Skeletal muscle tissue (tissue), 4 donors: ENCODE data around the gene OR2F1. TPM values are rescaled to one million over a fixed set of nuclear protein-coding genes. Genes with fewer than 3 reads are reported as not detected.
A peak's percentile ranks its signal among the peaks of the same experiment; 100 is the strongest.

ENCODE experiments used
- H3K27ac ChIP-seq: one replicate; pipeline ENCODE4 v1.7.0; 2013; ENCODE audit warnings: mild to moderate bottlenecking, low read depth, low read length, inconsistent platforms
- H3K27me3 ChIP-seq, 3 donors: one replicate each; pipeline ENCODE4 v1.7.0; 2013; ENCODE audit warnings: low read length in 3 of 3; ENCODE audit not compliant: control insufficient read depth in 3 of 3, insufficient read depth in 3 of 3
- H3K36me3 ChIP-seq, 3 donors: one replicate each; pipeline ENCODE4 v1.7.0; 2013; ENCODE audit warnings: low read length in 3 of 3; ENCODE audit not compliant: control insufficient read depth in 3 of 3, insufficient read depth in 3 of 3
- H3K4me1 ChIP-seq, 3 donors: one replicate each; pipeline ENCODE4 v1.7.0; 2013; ENCODE audit warnings: low read length in 3 of 3, mild to moderate bottlenecking in 3 of 3; ENCODE audit not compliant: control insufficient read depth in 3 of 3, insufficient read depth in 3 of 3
- H3K4me3 ChIP-seq, 3 donors: one replicate each; pipeline ENCODE4 v1.7.0; 2013; ENCODE audit warnings: low read length in 3 of 3
- H3K9ac ChIP-seq, 3 donors: one replicate each; pipeline ENCODE4 v1.7.0; 2013; ENCODE audit warnings: low read length in 3 of 3, mild to moderate bottlenecking in 3 of 3, moderate library complexity in 2 of 3, low read depth in 1 of 3
- H3K9me3 ChIP-seq, 3 donors: one replicate each; pipeline ENCODE4 v1.7.0; 2013; ENCODE audit warnings: low read length in 3 of 3; ENCODE audit not compliant: control insufficient read depth in 3 of 3
- total RNA-seq: library from RNA; depleted of rRNA; stranded (reverse); fragments of >200 nt; gene quantifications from one replicate; pipeline ENCODE4 v1.2.3, GENCODE V29; 2014
- donor health status: Osteomylitis.

Gene OR2F1
- not detected for total RNA-seq

GRCh38 chr7:143954544-143954943 lies at the start of gene OR2F1:
Gene OR2F1, plus strand, starts transcription at chr7:143954844. Its CDS starts 5,127 bp downstream, at chr7:143959971.
- no peaks in the 10 kb centered on the region for H3K4me1 ChIP-seq
- no peaks in the 10 kb centered on the region for H3K36me3 ChIP-seq
- H3K4me3 ChIP-seq, result no peak within 1 kb of the TSS
- no peak within 1 kb of the TSS for H3K9ac ChIP-seq
- H3K27me3 ChIP-seq, result no peaks in the 10 kb centered on the region
- H3K9me3 ChIP-seq, result no peaks in the 10 kb centered on the region
- H3K27ac ChIP-seq, result no peak within 1 kb of the TSS

DNA sequence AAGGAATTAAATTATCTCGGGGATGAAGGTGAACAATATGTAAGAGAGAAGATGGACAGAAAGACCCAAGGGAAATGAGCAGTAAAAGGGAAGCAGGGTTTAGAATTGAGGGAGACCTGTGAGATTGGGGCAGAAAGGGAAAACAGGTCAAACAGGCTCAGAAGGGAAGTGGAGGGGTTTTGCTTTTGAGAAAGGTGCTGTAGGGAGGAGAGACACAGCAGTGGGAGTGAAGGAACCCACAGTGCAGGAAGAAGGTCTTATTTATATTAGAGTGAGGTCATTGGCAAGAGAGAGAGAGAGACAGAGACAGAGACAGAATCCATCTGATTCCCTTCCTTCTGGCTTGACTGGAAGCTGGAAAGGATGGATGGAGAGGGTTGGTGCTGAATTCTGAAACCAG lies 49.1 kb upstream of the OR2F1 start:
- Histone ChIP-seq H3K27me3 (no peaks in the 10 kb centered on the region), H3K4me3 (no peak overlapping the region), H3K27ac (peak overlapping the region; percentile 41), H3K9ac (peak overlapping the region in 1 of 3 donors; percentile 18), H3K36me3 (no peaks in the 10 kb centered on the region), H3K4me1 (peaks cover 12 to 16% (median 13%) of the 10 kb centered on the region in 3 donors), H3K9me3 (no peaks in the 10 kb centered on the region)

DNA sequence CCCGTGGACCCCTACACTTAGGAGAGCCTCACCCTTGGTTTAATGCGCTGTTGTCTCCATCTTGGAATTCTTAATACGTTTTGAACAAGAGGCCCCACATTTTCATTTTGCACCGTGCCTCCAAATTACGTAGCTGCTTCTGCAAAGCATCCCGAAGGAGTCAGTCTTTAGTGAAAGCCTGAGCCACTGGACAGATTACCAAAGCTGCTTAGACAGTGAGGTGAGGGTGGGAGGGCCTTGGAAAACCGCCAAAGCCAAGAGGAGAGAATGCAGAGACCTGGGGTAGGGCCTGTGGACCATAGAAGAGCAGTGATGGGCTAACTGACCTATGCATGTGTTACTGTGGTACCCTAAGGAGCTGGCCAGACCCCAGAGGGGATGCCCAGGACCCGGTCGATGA lies 48.5 kb upstream of the OR2F1 start:
- H3K27me3 ChIP-seq, result no peaks in the 10 kb centered on the region
- no peak overlapping the region for H3K27ac ChIP-seq
- H3K9me3 ChIP-seq, result no peaks in the 10 kb centered on the region

GRCh38 chr7:143906895-143907294 lies 47.7 kb upstream of the OR2F1 start:
- Histone ChIP-seq H3K4me3 (no peak overlapping the region), H3K36me3 (no peaks in the 10 kb centered on the region), H3K9me3 (no peaks in the 10 kb centered on the region), H3K27ac (no peak overlapping the region), H3K27me3 (no peaks in the 10 kb centered on the region), H3K4me1 (peaks cover 4 to 13% (median 7%) of the 10 kb centered on the region in 3 donors), H3K9ac (no peak overlapping the region)

More for the DNA sequence above, 48.5 kb upstream of the OR2F1 start:
- no peaks in the 10 kb centered on the region for H3K36me3 ChIP-seq
- H3K4me3 ChIP-seq, result no peak overlapping the region
- no peak overlapping the region for H3K9ac ChIP-seq
- peaks cover 6 to 13% (median 7%) of the 10 kb centered on the region in 3 donors for H3K4me1 ChIP-seq

GRCh38 chr7:143908120-143908519 lies 46.5 kb upstream of the OR2F1 start:
- Histone ChIP-seq H3K27me3 (no peaks in the 10 kb centered on the region), H3K4me1 (peaks cover 4 to 13% (median 7%) of the 10 kb centered on the region in 3 donors), H3K36me3 (no peaks in the 10 kb centered on the region), H3K27ac (no peak overlapping the region), H3K4me3 (no peak overlapping the region), H3K9ac (no peak overlapping the region), H3K9me3 (no peaks in the 10 kb centered on the region)

DNA sequence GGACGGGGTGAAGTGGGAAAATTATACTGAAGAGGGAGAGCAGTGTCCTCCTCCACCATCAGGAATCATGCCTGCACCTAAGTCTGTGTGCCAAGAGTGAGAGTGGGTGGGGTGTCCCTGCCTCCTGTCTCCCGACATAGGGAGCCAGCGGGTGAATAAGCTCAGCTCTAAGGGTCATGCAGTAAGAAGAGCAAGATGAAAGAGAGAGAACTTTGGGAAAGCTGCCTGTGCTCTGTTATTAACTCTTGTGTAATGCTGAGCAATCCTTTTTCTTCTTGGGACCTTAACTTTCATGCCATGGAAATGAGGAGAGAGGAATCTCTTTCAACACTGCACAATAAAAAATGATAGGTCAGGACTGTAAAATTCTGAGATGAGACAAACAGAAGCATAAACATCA lies 44.8 kb upstream of the OR2F1 start:
- Histone ChIP-seq H3K9ac (no peak overlapping the region), H3K36me3 (no peaks in the 10 kb centered on the region), H3K27ac (no peak overlapping the region), H3K4me3 (no peak overlapping the region), H3K9me3 (no peaks in the 10 kb centered on the region), H3K27me3 (no peaks in the 10 kb centered on the region), H3K4me1 (peaks cover 0 to 7% (median 7%) of the 10 kb centered on the region in 3 donors)

DNA sequence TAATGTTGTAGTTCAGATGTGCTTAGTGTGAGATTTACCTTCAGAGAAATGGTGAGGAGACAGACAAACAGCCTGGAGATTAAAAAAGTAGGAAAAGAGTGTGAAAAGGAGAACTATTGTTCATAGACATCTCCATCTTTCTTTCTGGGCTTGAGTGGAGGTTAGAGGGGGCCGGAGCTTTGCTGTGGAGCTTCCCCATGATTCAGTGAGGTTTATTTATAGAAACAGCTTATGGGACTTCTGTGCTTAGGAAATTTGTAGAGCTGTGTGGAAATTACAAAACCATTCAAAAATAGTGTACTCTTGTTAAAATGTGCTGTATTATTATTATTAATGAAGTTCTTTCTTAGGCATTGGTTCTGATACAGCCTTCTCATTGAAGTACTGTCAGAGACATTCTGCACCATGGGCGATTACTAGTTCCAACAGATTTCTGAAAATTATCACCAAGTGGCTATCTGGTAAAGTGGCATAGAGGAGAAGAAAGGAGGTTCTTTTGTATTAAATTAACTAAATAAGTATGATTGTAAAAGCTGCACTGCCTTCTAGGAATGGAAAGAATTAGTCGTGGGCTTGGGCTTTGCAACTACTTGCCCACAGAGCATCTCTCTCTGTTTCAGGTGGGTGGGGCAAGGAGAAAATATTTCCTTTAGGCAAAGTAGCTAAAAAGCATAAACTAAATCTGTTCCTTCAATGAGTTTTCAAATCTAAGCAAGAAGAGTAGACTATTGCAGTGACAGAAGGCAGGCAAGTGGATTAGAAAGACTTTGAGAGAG lies 44.0 kb upstream of the OR2F1 start:
- no peaks in the 10 kb centered on the region for H3K9me3 ChIP-seq
- no peaks in the 10 kb centered on the region for H3K36me3 ChIP-seq
- no peak overlapping the region for H3K4me3 ChIP-seq
- peaks cover 0 to 2% (median under 1%) of the 10 kb centered on the region in 3 donors for H3K4me1 ChIP-seq
- no peak overlapping the region for H3K27ac ChIP-seq
- no peak overlapping the region for H3K9ac ChIP-seq
- no peaks in the 10 kb centered on the region for H3K27me3 ChIP-seq

DNA sequence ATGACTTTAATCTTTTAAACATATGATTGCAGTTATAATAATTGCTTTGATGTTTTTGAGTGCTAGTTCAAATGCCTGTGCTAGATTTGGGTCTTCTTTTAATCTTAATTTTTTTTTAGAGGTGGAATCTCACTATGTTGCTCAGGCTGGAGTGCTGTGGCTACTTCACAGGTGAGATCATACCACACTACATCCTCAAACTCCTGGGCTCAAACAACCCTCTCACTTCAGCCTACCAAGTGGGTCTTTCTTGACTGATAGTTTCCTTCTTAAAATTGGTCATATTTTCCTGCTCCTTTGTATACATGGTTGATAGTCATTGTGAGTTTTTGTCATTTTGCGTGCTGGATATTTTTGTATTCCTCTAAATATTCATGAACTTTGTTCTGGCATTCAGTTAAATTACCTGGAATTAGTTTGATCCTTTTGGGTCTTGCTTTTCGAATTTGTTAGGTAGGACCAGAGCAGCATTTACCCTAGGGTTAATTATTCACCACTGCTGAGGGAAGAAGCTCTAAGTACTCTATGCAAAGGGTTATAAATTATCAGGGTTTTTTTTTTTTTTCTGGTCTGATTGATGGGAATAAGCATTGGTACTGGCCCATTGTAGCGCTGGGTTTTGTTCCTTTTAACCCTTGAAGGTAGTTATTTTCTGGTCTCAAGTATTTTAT lies 40.6 kb upstream of the OR2F1 start:
- H3K27me3 ChIP-seq, result no peaks in the 10 kb centered on the region
- H3K9me3 ChIP-seq, result no peaks in the 10 kb centered on the region
- H3K27ac ChIP-seq, result no peak overlapping the region
- no peaks in the 10 kb centered on the region for H3K4me1 ChIP-seq
- no peak overlapping the region for H3K4me3 ChIP-seq
- no peaks in the 10 kb centered on the region for H3K36me3 ChIP-seq
- H3K9ac ChIP-seq, result no peak overlapping the region

- no peaks in the 10 kb centered on the region for H3K27me3 ChIP-seq
- H3K27ac ChIP-seq, result no peak overlapping the region
- no peak overlapping the region for H3K4me3 ChIP-seq
- no peaks in the 10 kb centered on the region for H3K4me1 ChIP-seq
- no peak overlapping the region for H3K9ac ChIP-seq
- no peaks in the 10 kb centered on the region for H3K36me3 ChIP-seq
- H3K9me3 ChIP-seq, result no peaks in the 10 kb centered on the region
Measured at GRCh38 chr7:143914938-143915652, 39.5 kb upstream of the OR2F1 start.

GRCh38 chr7:143924851-143925250 lies 29.8 kb upstream of the OR2F1 start:
- Histone ChIP-seq H3K4me3 (no peak overlapping the region), H3K4me1 (no peaks in the 10 kb centered on the region), H3K9ac (no peak overlapping the region), H3K27me3 (no peaks in the 10 kb centered on the region), H3K27ac (no peak overlapping the region), H3K9me3 (no peaks in the 10 kb centered on the region), H3K36me3 (no peaks in the 10 kb centered on the region)
